Left ventricle myocardium superior (tissue), 1 donor: ENCODE measurements around the gene MAIP1. TPM values are rescaled to one million over a fixed set of nuclear protein-coding genes. Genes with fewer than 3 reads are reported as not detected.
"Not testable (repeated sequence)": the region's sequence is repeated elsewhere in the genome, so short reads cannot be mapped to it uniquely, and the experiment has no call there.

Source experiments
- ATAC-seq: fragments of 200-7000 bp; cut with Tn5 transposase; one replicate; pipeline ENCODE4 v1.9.1; 2020; ENCODE audit warnings: mild to moderate bottlenecking, moderate library complexity
- DNase-seq: peaks from one replicate; pipeline ENCODE4 v3.0.0-alpha.2; 2020
- intact Hi-C: fragments of 100-400 bp; cut with micrococcal nuclease; formaldehyde crosslinking; loops from one replicate; pipeline ENCODE4 v1.11.0; 2022
- long read RNA-seq: library from polyadenylated mRNA; unstranded; transcript quantifications from one replicate; pipeline ENCODE4 v2.0.0, GENCODE V29; 2021
- total RNA-seq: library from RNA; stranded (reverse); fragmentation: NEBNext Ultra II Directional; extraction: Animal tissue kit (Norgen Biotek cat#: 25700); gene quantifications from one replicate; pipeline ENCODE4 v1.2.1, GENCODE V29; 2021
- donor health status: DM: no; HTN: yes; CAD: no; lungs with severe emphysema.

Gene MAIP1, protein sequence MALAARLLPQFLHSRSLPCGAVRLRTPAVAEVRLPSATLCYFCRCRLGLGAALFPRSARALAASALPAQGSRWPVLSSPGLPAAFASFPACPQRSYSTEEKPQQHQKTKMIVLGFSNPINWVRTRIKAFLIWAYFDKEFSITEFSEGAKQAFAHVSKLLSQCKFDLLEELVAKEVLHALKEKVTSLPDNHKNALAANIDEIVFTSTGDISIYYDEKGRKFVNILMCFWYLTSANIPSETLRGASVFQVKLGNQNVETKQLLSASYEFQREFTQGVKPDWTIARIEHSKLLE
- total RNA-seq, result 29.2 TPM
- long read RNA-seq, transcript MAIP1-202 (5 exons, 1,386 nt), result major isoform, 14 of 20 reads
- long read RNA-seq, partial matches to known transcripts, result 1 of 20 reads
- long read RNA-seq, other reads (novel, unspliced or antisense), result 5 of 20 reads

DNA sequence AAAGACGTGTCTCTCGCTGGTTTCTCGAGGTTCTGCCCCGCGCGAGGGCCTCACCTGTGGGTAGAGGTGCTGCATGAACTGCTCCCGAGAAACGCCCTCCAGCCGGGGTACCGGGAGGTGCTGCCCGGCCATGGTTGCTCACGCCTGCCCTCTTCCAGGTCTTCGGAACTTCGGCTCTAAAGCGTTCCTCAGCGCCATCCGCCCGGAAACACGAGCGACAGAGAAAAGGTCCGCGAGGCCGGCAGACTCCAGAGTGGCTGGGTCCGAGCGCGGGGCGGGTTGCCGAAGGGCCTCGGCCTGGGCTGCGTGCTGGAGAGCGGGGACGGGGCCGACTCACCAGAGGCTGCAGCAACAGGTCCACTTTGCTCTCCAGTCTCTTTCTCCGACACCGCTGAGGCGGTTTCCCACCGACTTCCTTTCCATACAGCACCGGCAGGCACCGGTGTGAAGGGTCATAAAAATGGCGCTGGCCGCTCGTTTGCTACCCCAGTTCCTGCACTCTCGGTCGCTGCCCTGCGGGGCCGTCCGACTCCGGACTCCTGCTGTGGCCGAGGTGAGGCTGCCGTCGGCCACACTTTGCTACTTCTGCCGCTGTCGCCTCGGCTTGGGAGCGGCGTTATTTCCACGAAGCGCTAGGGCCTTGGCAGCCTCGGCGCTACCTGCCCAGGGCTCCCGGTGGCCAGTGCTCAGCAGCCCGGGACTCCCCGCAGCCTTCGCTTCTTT is at the start of gene MAIP1, which contains the start of gene TYW5:
Gene MAIP1 (plus strand): TSS at position 244 of the 723 bp plus-strand sequence. CDS start 217 bp downstream, at position 461.
Gene TYW5 (minus strand): TSS at position 153 of the 723 bp plus-strand sequence. CDS start 21 bp downstream, at position 132.
- ATAC-seq, result peak; percentile 96
- DNase-seq, result peak; percentile 84
- intact Hi-C loops, result no loop called here

DNA sequence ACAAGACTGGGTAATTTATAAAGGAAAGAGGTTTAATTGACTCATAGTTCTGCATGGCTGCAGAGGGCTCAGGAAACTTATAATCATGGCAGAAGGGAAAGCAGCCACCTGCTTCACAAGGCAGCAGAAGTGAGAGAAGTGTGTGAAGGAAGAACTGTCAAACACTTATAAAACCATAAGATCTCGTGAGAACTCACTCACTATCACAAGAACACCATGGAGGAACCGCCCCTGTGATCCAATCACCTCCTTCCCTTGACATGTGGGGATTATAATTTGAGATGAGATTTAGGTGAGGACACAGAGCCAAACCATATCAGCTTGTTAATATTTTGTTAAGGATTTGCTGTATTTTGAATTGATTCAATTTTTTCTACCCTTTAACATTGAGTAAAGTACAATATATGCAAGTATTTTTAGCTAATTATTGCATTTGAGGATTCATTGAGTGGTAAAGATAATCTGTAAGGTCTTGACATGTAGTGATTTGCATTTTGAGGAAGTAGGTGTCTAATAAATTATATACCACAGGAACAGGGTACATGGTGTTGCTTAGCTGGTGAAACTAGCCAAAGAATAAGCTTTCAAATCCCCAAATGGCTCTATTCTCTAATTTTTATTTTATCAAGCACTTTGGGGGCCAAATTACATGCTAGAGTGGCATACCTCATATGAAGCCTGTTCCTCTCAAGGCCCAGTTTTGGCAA is 48.2 kb upstream of the MAIP1 start:
- no peak for ATAC-seq
- intact Hi-C loops, result no loop called here
- DNase-seq, result no peak

- intact Hi-C loops, result no loop called here
- no peak for DNase-seq
- no peak for ATAC-seq
Measured at GRCh38 chr2:199910338-199911051, 44.9 kb upstream of the MAIP1 start.

DNA sequence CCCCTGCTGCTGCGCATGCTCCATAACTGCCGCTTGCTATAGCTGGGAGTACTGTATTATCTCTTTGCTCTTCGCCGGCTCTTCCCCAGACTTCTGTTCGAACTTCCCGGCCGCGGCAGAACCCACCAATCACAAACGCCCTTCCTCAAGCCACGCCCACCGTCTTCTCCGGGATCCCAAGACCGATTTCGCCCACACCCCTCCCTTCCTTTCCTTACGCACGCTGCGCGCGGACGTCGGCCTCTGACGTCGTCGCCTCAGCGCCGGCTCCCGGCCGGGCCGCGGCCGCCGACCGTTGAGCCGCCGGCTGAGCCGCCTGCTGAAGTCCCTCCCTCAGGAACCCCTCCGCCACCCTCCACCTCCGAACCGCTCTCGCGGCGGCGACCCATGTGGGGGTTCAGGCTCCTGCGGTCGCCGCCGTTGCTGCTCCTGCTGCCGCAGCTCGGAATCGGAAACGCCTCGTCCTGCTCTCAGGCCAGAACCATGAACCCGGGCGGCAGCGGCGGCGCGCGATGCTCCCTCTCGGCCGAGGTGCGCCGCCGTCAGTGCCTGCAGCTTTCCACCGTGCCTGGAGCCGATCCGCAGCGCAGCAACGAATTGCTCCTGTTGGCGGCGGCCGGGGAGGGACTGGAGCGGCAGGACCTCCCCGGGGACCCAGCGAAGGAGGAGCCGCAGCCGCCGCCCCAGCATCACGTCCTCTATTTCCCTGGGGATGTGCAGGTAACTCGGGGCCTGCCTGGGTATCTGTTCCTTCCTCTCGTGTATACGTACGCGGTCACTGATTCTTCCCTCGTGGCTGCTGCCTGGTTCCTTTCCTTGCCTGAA is 44.1 kb upstream of the MAIP1 start, which contains the start of gene C2orf69:
Gene C2orf69 (plus strand): TSS at position 242 of the 825 bp plus-strand sequence. CDS start 146 bp downstream, at position 388.
- intact Hi-C loops, result no loop called here
- ATAC-seq (peak; percentile 99), DNase-seq (peak; percentile 96)

- intact Hi-C loops, result no loop called here
- DNase-seq (peak; percentile 43), ATAC-seq (no peak)
Measured at GRCh38 chr2:199911877-199912161, 43.6 kb upstream of the MAIP1 start.

DNA sequence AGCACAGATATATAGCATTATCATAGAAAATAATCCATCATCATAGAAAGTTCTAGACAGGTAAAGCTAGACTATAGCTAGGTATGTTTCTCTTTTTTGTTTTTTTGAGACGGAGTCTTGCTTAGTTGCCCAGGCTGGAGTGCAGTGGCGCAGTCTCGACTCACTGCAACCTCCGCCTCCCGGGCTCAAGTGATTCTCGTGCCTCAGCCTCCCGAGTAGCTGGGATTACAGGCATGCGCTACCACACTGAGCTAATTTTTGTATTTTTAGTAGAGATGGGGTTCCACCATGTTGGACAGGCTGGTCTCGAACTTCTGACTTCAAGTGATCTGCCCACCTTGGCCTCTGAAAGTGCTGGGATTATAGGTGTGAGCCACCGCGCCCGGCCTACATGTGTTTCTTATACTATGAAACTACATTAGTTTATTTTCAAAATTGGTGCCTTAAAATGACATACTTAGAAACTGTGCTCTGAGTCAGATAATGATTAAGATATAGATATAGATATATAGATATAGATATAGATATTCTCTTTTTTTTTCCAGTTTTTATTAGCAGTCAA is 42.7 kb upstream of the MAIP1 start:
- DNase-seq, intact Hi-C loops, ATAC-seq: not testable (repeated sequence)

DNA sequence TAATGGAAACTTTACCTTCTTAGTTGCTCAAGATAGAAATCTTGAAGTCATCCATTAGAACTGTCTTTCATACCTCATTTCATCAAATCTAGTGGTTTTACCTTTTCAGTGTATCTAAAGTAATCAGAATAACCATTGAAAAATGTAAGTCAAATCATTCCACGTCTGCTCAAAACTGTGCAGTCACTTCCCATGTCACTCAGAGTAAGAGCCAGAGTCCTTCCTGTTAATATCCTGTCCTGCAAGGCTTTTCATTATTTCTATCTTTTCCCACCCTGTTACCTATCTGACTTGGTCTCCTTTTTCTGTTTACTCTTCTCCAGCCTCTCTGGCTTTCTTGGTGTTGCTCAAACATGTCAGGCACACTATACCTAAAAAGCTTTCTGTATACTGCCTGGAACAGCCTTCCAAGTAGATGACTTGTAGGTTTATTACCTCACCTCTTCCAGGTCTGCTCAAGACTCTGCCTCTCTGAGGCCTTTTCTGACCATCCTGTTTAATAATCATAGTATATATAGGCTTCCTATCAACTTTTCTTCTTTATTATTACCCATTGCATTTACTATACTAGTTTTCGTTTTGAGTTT is 40.9 kb upstream of the MAIP1 start:
- ATAC-seq (no peak), DNase-seq (no peak)
- intact Hi-C loops, result no loop called here

DNA sequence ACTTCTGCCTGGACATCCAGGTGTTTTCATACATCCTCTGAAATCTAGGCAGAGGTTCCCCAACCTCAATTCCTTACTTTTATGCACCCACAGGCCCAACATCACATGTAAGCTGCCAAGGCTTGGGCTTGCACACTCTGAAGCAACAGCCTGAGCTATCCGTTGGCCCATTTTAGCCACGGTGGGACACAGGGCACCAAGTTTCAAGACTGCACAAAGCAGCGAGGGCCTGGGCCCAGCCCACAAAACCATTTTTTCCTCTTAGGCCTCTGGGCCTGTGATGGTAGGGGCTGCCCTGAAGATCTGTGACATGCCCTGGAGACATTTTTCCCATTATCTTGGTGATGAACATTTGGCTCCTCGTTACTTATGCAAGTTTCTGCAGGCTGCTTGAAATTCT is 38.4 kb upstream of the MAIP1 start:
- no peak for DNase-seq
- intact Hi-C loops, result no loop called here
- no peak for ATAC-seq

- intact Hi-C loops, result no loop called here
- DNase-seq (no peak), ATAC-seq (peak; percentile 22)
Measured at GRCh38 chr2:199922856-199923255, 32.5 kb upstream of the MAIP1 start.

DNA sequence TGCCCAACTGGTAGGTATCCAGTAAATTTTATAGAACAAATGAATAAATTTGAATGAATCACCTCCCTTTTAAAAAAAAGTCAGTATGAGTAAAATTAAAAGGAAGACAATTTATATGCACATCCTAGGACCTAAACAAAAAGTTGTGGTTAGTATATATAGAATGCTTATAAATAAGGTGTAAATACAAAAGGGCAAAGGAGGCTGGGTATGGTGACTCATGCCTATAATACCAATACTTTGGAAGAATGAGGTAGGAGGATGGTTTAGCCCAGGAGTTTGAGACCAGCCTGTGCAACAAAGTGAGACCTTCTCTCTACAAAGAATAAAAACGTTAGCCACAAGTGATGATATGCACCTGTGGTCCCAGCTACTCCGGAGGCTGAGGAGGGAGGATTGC is 31.5 kb upstream of the MAIP1 start:
- intact Hi-C loops, result no loop called here
- DNase-seq (no peak), ATAC-seq (no peak)

DNA sequence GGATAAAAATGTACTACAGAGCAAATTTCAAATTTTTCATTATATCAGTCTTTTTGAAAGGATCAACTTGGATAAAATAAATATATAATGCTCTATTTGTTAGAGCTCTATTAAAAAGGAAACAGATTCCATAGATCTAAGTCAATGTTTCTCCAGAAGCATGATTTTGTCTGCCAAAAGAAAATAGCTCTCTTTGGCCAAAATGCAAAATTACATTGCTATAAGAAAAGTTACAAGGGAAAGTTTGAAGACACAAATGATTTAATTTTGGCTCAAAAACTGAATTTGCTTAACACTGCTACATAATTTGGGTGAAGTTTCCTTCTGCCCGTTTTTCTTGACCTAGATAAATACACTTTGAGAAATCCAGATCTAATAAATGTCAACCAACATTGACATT is 28.6 kb upstream of the MAIP1 start:
- DNase-seq (no peak), ATAC-seq (no peak)
- intact Hi-C loops, result no loop called here

- DNase-seq (no peak), ATAC-seq (no peak)
Measured at GRCh38 chr2:199928226-199928625, 27.2 kb upstream of the MAIP1 start.

DNA sequence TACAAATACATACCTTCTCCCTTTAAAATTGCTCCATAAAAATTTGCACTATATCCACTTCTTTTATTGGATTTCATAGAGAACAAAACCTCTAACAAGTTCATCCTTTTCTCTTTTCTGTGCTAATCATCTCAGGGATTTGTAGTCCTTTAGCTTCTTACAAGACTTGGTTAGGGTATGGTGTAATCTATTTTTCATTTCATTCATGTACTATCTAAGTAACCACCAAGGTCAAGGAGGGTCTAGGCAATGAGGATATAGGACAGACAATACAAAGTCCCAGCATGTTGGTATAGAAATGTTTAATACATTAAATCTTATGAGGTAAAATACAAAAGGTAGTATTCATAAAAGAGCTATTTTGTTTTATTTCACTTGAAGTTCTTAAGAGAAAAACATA is 26.8 kb upstream of the MAIP1 start:
- DNase-seq, result no peak
- ATAC-seq, result no peak
- intact Hi-C loops, result no loop called here

More at GRCh38 chr2:199928226-199928625, 27.2 kb upstream of the MAIP1 start:
- intact Hi-C loops, result no loop called here

GRCh38 chr2:199929262-199929661 is 26.1 kb upstream of the MAIP1 start:
- ATAC-seq, result no peak
- intact Hi-C loops, result no loop called here
- DNase-seq, result no peak

- ATAC-seq (no peak), DNase-seq (no peak)
- intact Hi-C loops, result no loop called here
Measured at GRCh38 chr2:199932312-199932855, 23.0 kb upstream of the MAIP1 start.

GRCh38 chr2:199933466-199933865 is 21.9 kb upstream of the MAIP1 start:
- DNase-seq, result no peak
- ATAC-seq, result no peak
- intact Hi-C loops, result no loop called here

GRCh38 chr2:199936554-199936953 is 18.8 kb upstream of the MAIP1 start:
- ATAC-seq (no peak), DNase-seq (no peak)
- intact Hi-C loops, result no loop called here
